Gastroesophageal sphincter (tissue), 3 donors: ENCODE measurements around the gene COL12A1.
"Not testable (repeated sequence)": the region's sequence is repeated elsewhere in the genome, so short reads cannot be mapped to it uniquely, and the experiment has no call there.

Source experiments
- CTCF ChIP-seq, 4 experiments: fragments of 200-600 bp in 2 of 4; fragments of 450-650 bp in 2 of 4; sonication (generic) in 1 of 4; IDR thresholded peaks; one replicate each; pipeline ENCODE4 v1.5.1; 2017 to 2019; ENCODE audit warnings: antibody characterized with exemption in 4 of 4, mild to moderate bottlenecking in 2 of 4, moderate library complexity in 2 of 4
- EP300 ChIP-seq: sonication (generic); formaldehyde crosslinking; IDR thresholded peaks from one replicate; pipeline ENCODE4 v1.6.1; 2017; ENCODE audit warnings: antibody characterized with exemption, mild to moderate bottlenecking
- POLR2A ChIP-seq, 2 donors: fragments of 450-650 bp; IDR thresholded peaks; one replicate each; pipeline ENCODE4 v1.6.1; 2017; ENCODE audit warnings: antibody characterized with exemption in 2 of 2, mild to moderate bottlenecking in 2 of 2, moderate library complexity in 1 of 2
- POLR2AphosphoS5 ChIP-seq: sonication (generic); formaldehyde crosslinking; IDR thresholded peaks from one replicate; pipeline ENCODE4 v1.6.1; 2017; ENCODE audit warnings: antibody characterized with exemption

DNA sequence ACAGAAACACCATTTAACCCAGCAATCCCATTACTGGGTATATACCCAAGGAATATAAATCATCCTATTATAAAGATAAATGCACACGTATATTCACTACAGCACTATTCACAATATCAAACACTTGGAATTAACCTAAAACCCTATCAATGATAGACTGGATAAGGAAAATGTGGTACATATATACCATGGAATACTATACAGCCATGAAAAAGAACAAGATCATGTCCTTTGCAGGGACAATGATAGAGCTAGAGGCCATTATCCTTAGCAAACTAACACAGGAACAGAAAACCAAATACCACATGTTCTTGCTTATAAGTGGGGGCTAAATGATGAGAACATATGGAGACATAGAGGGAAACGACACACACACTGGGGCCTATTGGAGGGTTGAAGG, 19.3 kb downstream of the COL12A1 start:
- not testable (repeated sequence) for TF ChIP-seq CTCF (IDR thresholded peaks at IDR 0.05); POLR2A (IDR thresholded peaks at IDR 0.05); EP300; POLR2AphosphoS5
